Measurements from ENCODE around the gene ARID1A.

The ARID1A gene

GRCh38 chr1:26728645-26729044 lies 32.8 kb downstream of the ARID1A start:
- DNase-seq: no peak

GRCh38 chr1:26729633-26730032 lies 33.8 kb downstream of the ARID1A start:
- no peak for DNase-seq

GRCh38 chr1:26730695-26731094 lies 34.9 kb downstream of the ARID1A start:
- peak; percentile 16 for DNase-seq

- no peak for DNase-seq
Observed at GRCh38 chr1:26731233-26731902, 35.6 kb downstream of the ARID1A start.

GRCh38 chr1:26733392-26733791 lies 37.6 kb downstream of the ARID1A start:
- DNase-seq: no peak

- DNase-seq: peak; percentile 84
Observed at GRCh38 chr1:26733982-26734381, 38.2 kb downstream of the ARID1A start.

GRCh38 chr1:26734501-26735058 lies 38.8 kb downstream of the ARID1A start:
- no peak for DNase-seq

GRCh38 chr1:26739329-26739914 lies 43.6 kb downstream of the ARID1A start:
- DNase-seq: no peak

GRCh38 chr1:26740023-26740634 lies 44.3 kb downstream of the ARID1A start:
- DNase-seq: no peak

- DNase-seq: no peak
Observed at GRCh38 chr1:26740952-26741351, 45.1 kb downstream of the ARID1A start.

- DNase-seq: no peak
Observed at GRCh38 chr1:26743426-26744059, 47.7 kb downstream of the ARID1A start.

GRCh38 chr1:26744075-26744959 lies 48.5 kb downstream of the ARID1A start:
- DNase-seq: peak; percentile 87

GRCh38 chr1:26745191-26745590 lies 49.4 kb downstream of the ARID1A start:
- peak; percentile 32 for DNase-seq

- DNase-seq: no peak
Observed at GRCh38 chr1:26747048-26747447, 51.2 kb downstream of the ARID1A start.

GRCh38 chr1:26748351-26748750 lies 52.5 kb downstream of the ARID1A start:
- DNase-seq: no peak

- no peak for DNase-seq
Observed at GRCh38 chr1:26749458-26749857, 53.6 kb downstream of the ARID1A start.

GRCh38 chr1:26750428-26750827 lies 54.6 kb downstream of the ARID1A start:
- DNase-seq: no peak

GRCh38 chr1:26752519-26752918 lies 56.7 kb downstream of the ARID1A start:
- DNase-seq: no peak

- DNase-seq: no peak
Observed at GRCh38 chr1:26754086-26754874, 58.5 kb downstream of the ARID1A start.

- no peak for DNase-seq
Observed at GRCh38 chr1:26758358-26758757, 62.5 kb downstream of the ARID1A start.

GRCh38 chr1:26759531-26759930 lies 63.7 kb downstream of the ARID1A start:
- DNase-seq: no peak
